Activated T-cell treated with anti-CD3 and anti-CD28 coated beads for 1 hour (primary cell): ENCODE measurements around the gene RTL10.
"Not testable (repeated sequence)": the region's sequence is repeated elsewhere in the genome, so short reads cannot be mapped to it uniquely, and the experiment has no call there.

ENCODE experiments used
- DNase-seq: peaks from one replicate; pipeline ENCODE4 v3.0.0-alpha.2; 2020; ENCODE audit warnings: low read depth

RTL10 gene

GRCh38 chr22:19843857-19844376 is 10.8 kb downstream of the RTL10 start:
- DNase-seq: no peak

- no peak for DNase-seq
These were observed 11.4 kb downstream of the RTL10 start for GRCh38 chr22:19843107-19843856.

- DNase-seq: no peak
These were observed 12.1 kb downstream of the RTL10 start for GRCh38 chr22:19842393-19843106.

- no peak for DNase-seq
These were observed 12.9 kb downstream of the RTL10 start for GRCh38 chr22:19841641-19842392.

- DNase-seq: no peak
These were observed 13.6 kb downstream of the RTL10 start for GRCh38 chr22:19840955-19841640.

- no peak for DNase-seq
These were observed 14.6 kb downstream of the RTL10 start for GRCh38 chr22:19840059-19840458.

GRCh38 chr22:19837915-19838314 is 16.8 kb downstream of the RTL10 start:
- no peak for DNase-seq

GRCh38 chr22:19836512-19836911 is 18.2 kb downstream of the RTL10 start:
- DNase-seq: no peak

- no peak for DNase-seq
These were observed 20.1 kb downstream of the RTL10 start for GRCh38 chr22:19834599-19834998.

GRCh38 chr22:19833327-19833726 is 21.3 kb downstream of the RTL10 start:
- DNase-seq: not testable (repeated sequence)

- no peak for DNase-seq
These were observed 22.1 kb downstream of the RTL10 start for GRCh38 chr22:19832476-19833108.

GRCh38 chr22:19831979-19832378 is 22.7 kb downstream of the RTL10 start:
- not testable (repeated sequence) for DNase-seq

- no peak for DNase-seq
These were observed 23.7 kb downstream of the RTL10 start for GRCh38 chr22:19831016-19831415.

- no peak for DNase-seq
These were observed 26.7 kb downstream of the RTL10 start for GRCh38 chr22:19828035-19828401.

GRCh38 chr22:19827341-19828034 is 27.2 kb downstream of the RTL10 start:
- no peak for DNase-seq

GRCh38 chr22:19826619-19826950 is 28.1 kb downstream of the RTL10 start:
- no peak for DNase-seq

- no peak for DNase-seq
These were observed 28.6 kb downstream of the RTL10 start for GRCh38 chr22:19825904-19826618.

- DNase-seq: no peak
These were observed 29.7 kb downstream of the RTL10 start for GRCh38 chr22:19824926-19825339.

GRCh38 chr22:19824212-19824925 is 30.3 kb downstream of the RTL10 start:
- DNase-seq: no peak

- DNase-seq: no peak
These were observed 30.8 kb downstream of the RTL10 start for GRCh38 chr22:19823902-19824211.
